H1 (cell line): Measurements from ENCODE around the gene KLF6. TPM values are rescaled to one million over a fixed set of nuclear protein-coding genes. Genes with fewer than 3 reads are reported as not detected.

Experiments used
- CTCF ChIA-PET: fragments of 300-600 bp; sonication (Branson Sonifier 250); formaldehyde crosslinking; loops from one replicate; lab custom pipeline; 2021; ENCODE audit not compliant: partially characterized antibody; lab: Charles Lee
- POLR2A ChIA-PET: fragments of 300-600 bp; sonication (Branson Sonifier 250); formaldehyde crosslinking; loops from one replicate; lab custom pipeline; 2021; ENCODE audit warnings: inconsistent platforms; ENCODE audit not compliant: partially characterized antibody; lab: Charles Lee
- DNase-seq, 2 experiments: peaks; one replicate each; pipeline versions ENCODE4 v3.0.0 to v3.0.0-alpha.2; 2010 to 2022; ENCODE audit warnings: low spot score in 2 of 2, low read depth in 1 of 2, mixed read lengths in 1 of 2
- FAIRE-seq: peaks from 2 replicates; lab custom pipeline; 2011; peaks lifted over from hg19 to GRCh38; lab: Jason Lieb, UNC
- H2AFZ ChIP-seq: 2 replicates; pipeline ENCODE4 v1.8.1; 2012; ENCODE audit warnings: low read length, inconsistent platforms
- H2AK5ac ChIP-seq: 2 replicates; pipeline ENCODE4 v1.6.1; 2013; ENCODE audit warnings: low read depth, low read length
- H2BK120ac ChIP-seq: replicated peaks from 2 replicates; pipeline ENCODE3; 2013; ENCODE audit warnings: low read depth, low read length, inconsistent platforms
- H2BK12ac ChIP-seq: 2 replicates; pipeline ENCODE4 v1.6.1; 2013; ENCODE audit warnings: low read depth, low read length
- H2BK15ac ChIP-seq: 2 replicates; pipeline ENCODE4 v1.6.1; 2013; ENCODE audit warnings: low read length
- H2BK20ac ChIP-seq: 2 replicates; pipeline ENCODE4 v1.6.1; 2013; ENCODE audit warnings: low read length
- H2BK5ac ChIP-seq: 2 replicates; pipeline ENCODE4 v1.6.1; 2013; ENCODE audit warnings: low read depth, low read length
- H3K14ac ChIP-seq: 2 replicates; pipeline ENCODE4 v1.6.1; 2013; ENCODE audit warnings: inconsistent platforms; ENCODE audit not compliant: insufficient read length
- H3K18ac ChIP-seq: 2 replicates; pipeline ENCODE4 v1.6.1; 2013; ENCODE audit warnings: low read length; ENCODE audit errors: extremely low read depth
- H3K23ac ChIP-seq: 2 replicates; pipeline ENCODE4 v1.6.1; 2013; ENCODE audit warnings: inconsistent platforms; ENCODE audit not compliant: insufficient read length
- H3K23me2 ChIP-seq: 2 replicates; pipeline ENCODE4 v1.6.1; 2013; ENCODE audit warnings: low read depth, low read length
- H3K27ac ChIP-seq: 2 replicates; pipeline ENCODE4 v1.6.1; 2011; ENCODE audit warnings: low read depth, low read length, inconsistent platforms
- H3K27me3 ChIP-seq, 4 experiments: replicated peaks in 1 of 4; 1 replicate in 1 of 4; 2 replicates in 3 of 4; pipeline versions ENCODE4 v1.6.1 to v1.8.1; 2011 to 2013; ENCODE audit warnings: low read length in 3 of 4, mild to moderate bottlenecking in 3 of 4, inconsistent platforms in 2 of 4, mixed read lengths in 2 of 4, moderate library complexity in 1 of 4; ENCODE audit not compliant: control insufficient read depth in 3 of 4, insufficient read depth in 3 of 4; ENCODE audit errors: extremely low read depth in 1 of 4
- H3K36me3 ChIP-seq, 4 experiments: 2 replicates each; pipeline versions ENCODE4 v1.6.1 to v1.8.1; 2011 to 2013; ENCODE audit warnings: mild to moderate bottlenecking in 4 of 4, low read length in 3 of 4, moderate library complexity in 2 of 4, control low read depth in 1 of 4, inconsistent platforms in 1 of 4; ENCODE audit not compliant: insufficient read depth in 4 of 4, control insufficient read depth in 2 of 4
- H3K4ac ChIP-seq: replicated peaks from 2 replicates; pipeline ENCODE3; 2013; ENCODE audit warnings: low read length, low read depth, mixed read lengths, inconsistent platforms; ENCODE audit not compliant: insufficient read length
- H3K4me1 ChIP-seq, 4 experiments: replicated peaks in 1 of 4; 1 replicate in 1 of 4; 2 replicates in 3 of 4; pipeline versions ENCODE4 v1.6.1 to v1.8.1; 2011 to 2013; ENCODE audit warnings: low read length in 3 of 4, inconsistent platforms in 2 of 4, mixed read lengths in 1 of 4; ENCODE audit not compliant: insufficient read depth in 4 of 4, control insufficient read depth in 3 of 4
- H3K4me2 ChIP-seq, 2 experiments: 2 replicates each; pipeline versions ENCODE4 v1.6.1 to v1.8.1; 2011 to 2013; ENCODE audit warnings: low read depth in 2 of 2, low read length in 2 of 2, control low read depth in 1 of 2, inconsistent platforms in 1 of 2, mild to moderate bottlenecking in 1 of 2; ENCODE audit not compliant: insufficient read depth in 1 of 2
- H3K4me3 ChIP-seq, 4 experiments: fragments of 200-600, 300-600 bp in 1 of 4; sonication (generic), shearing (Covaris generic), sonication (Bioruptor Twin) in 1 of 4; 2 replicates each; pipeline versions ENCODE4 v1.5.1 to v1.8.1; 2011 to 2016; ENCODE audit warnings: low read length in 4 of 4, low read depth in 3 of 4, control low read depth in 2 of 4, inconsistent platforms in 2 of 4, mild to moderate bottlenecking in 2 of 4, mixed read lengths in 1 of 4, moderate library complexity in 1 of 4; ENCODE audit not compliant: insufficient read depth in 2 of 4; ENCODE audit errors: extremely low read depth in 1 of 4
- H3K56ac ChIP-seq: replicated peaks from 2 replicates; pipeline ENCODE3; 2013; ENCODE audit warnings: low read depth, mild to moderate bottlenecking, mixed read lengths, low read length, inconsistent platforms; ENCODE audit not compliant: insufficient read length
- H3K79me1 ChIP-seq: 2 replicates; pipeline ENCODE4 v1.6.1; 2013; ENCODE audit warnings: low read depth, low read length, control low read depth
- H3K79me2 ChIP-seq, 2 experiments: 2 replicates each; pipeline versions ENCODE4 v1.6.1 to v1.8.1; 2012 to 2013; ENCODE audit warnings: low read length in 2 of 2, mild to moderate bottlenecking in 2 of 2, inconsistent platforms in 1 of 2; ENCODE audit not compliant: insufficient read depth in 2 of 2, control insufficient read depth in 1 of 2
- H3K9ac ChIP-seq, 4 experiments: replicated peaks in 1 of 4; 1 replicate in 1 of 4; 2 replicates in 3 of 4; pipeline versions ENCODE4 v1.6.1 to v1.8.1; 2011 to 2013; ENCODE audit warnings: low read depth in 3 of 4, low read length in 3 of 4, control low read depth in 2 of 4, mild to moderate bottlenecking in 2 of 4, moderate library complexity in 2 of 4, inconsistent platforms in 1 of 4; ENCODE audit errors: extremely low read depth in 1 of 4
- H3K9me3 ChIP-seq, 2 experiments: 2 replicates each; pipeline versions ENCODE4 v1.6.1 to v1.8.1; 2012 to 2013; ENCODE audit warnings: mild to moderate bottlenecking in 2 of 2, moderate library complexity in 2 of 2, control low read depth in 1 of 2, inconsistent platforms in 1 of 2, low read depth in 1 of 2, low read length in 1 of 2, mixed read lengths in 1 of 2; ENCODE audit not compliant: insufficient read depth in 2 of 2
- H4K20me1 ChIP-seq, 2 experiments: replicated peaks in 1 of 2; 2 replicates each; pipeline versions ENCODE3 to v1.8.1; 2011 to 2013; ENCODE audit warnings: inconsistent platforms in 2 of 2, low read length in 2 of 2, mild to moderate bottlenecking in 1 of 2; ENCODE audit not compliant: insufficient read depth in 2 of 2, control insufficient read depth in 1 of 2
- H4K5ac ChIP-seq: 2 replicates; pipeline ENCODE4 v1.6.1; 2013; ENCODE audit warnings: low read length, low read depth, mixed read lengths, inconsistent platforms; ENCODE audit not compliant: insufficient read length
- H4K8ac ChIP-seq: 2 replicates; pipeline ENCODE4 v1.8.0; 2013; ENCODE audit warnings: mild to moderate bottlenecking, moderate library complexity, low read length, inconsistent platforms; ENCODE audit not compliant: insufficient read depth; ENCODE audit errors: extremely low read depth
- H4K91ac ChIP-seq: replicated peaks from 2 replicates; pipeline ENCODE3; 2013; ENCODE audit warnings: low read length, mixed read lengths, inconsistent platforms; ENCODE audit not compliant: insufficient read length
- ATF3 ChIP-seq: IDR thresholded peaks from 2 replicates; pipeline ENCODE4 v1.6.1; 2011; ENCODE audit warnings: low read depth, mild to moderate bottlenecking, low read length; ENCODE audit not compliant: insufficient read depth
- BCL11A ChIP-seq, 2 experiments: IDR thresholded peaks; one replicate each; pipeline ENCODE4 v1.6.1; 2011; ENCODE audit warnings: low read depth in 2 of 2, low read length in 2 of 2, mild to moderate bottlenecking in 2 of 2
- BRCA1 ChIP-seq: IDR thresholded peaks from 2 replicates; pipeline ENCODE4 v1.6.1; 2012; ENCODE audit warnings: low read depth, low read length, improper control_type of control experiment
- MAFK ChIP-seq: IDR thresholded peaks from 2 replicates; pipeline ENCODE4 v1.6.1; 2012; ENCODE audit warnings: low read depth, mild to moderate bottlenecking, improper control_type of control experiment, low read length
- NRF1 ChIP-seq: IDR thresholded peaks from 2 replicates; pipeline ENCODE4 v1.6.1; 2011; ENCODE audit warnings: mild to moderate bottlenecking, low read depth, low read length, improper control_type of control experiment
- PHF8 ChIP-seq: fragments of 200-600 bp; sonication (generic); conservative IDR thresholded peaks from 2 replicates; pipeline ENCODE4 v1.7.1; 2012; ENCODE audit warnings: low read depth, mild to moderate bottlenecking, inconsistent platforms, low read length, moderate library complexity
- SIRT6 ChIP-seq: IDR thresholded peaks from one replicate; pipeline ENCODE4 v1.7.1; 2012; ENCODE audit warnings: low read length, inconsistent platforms
- SP4 ChIP-seq: IDR thresholded peaks from 2 replicates; pipeline ENCODE4 v1.6.1; 2012; ENCODE audit warnings: low read length, inconsistent platforms
- SRF ChIP-seq: IDR thresholded peaks from 2 replicates; pipeline ENCODE4 v1.6.1; 2011; ENCODE audit warnings: mild to moderate bottlenecking, low read depth, low read length, moderate library complexity
- TAF1 ChIP-seq: IDR thresholded peaks from 2 replicates; pipeline ENCODE4 v1.6.1; 2011; ENCODE audit warnings: mild to moderate bottlenecking, low read depth, low read length
- TAF7 ChIP-seq: optimal IDR thresholded peaks from 2 replicates; pipeline ENCODE3; 2011; ENCODE audit warnings: low read depth, mild to moderate bottlenecking, inconsistent platforms, low read length, moderate library complexity, borderline replicate concordance
- WGBS, 2 experiments: shearing (Covaris generic) in 1 of 2; methylation state at CpG; one replicate each; pipeline versions ENCODE4 v1.1.6 to v1.1.7; 2013 to 2015; ENCODE audit warnings: low lambda C conversion rate in 2 of 2, mixed read lengths in 2 of 2, inconsistent platforms in 1 of 2, low coverage in 1 of 2, missing lambda C conversion rate in 1 of 2; ENCODE audit not compliant: insufficient replicate concordance in 2 of 2, insufficient coverage in 1 of 2, insufficient read length in 1 of 2; ENCODE audit errors: extremely low coverage in 1 of 2, missing lambda C conversion rate in 1 of 2; 5-methylcytosine and 5-hydroxymethylcytosine counted together
- polyA plus RNA-seq, 7 experiments: library from polyadenylated mRNA; depleted of rRNA in 3 of 7; stranded (reverse) in 5 of 7; unstranded in 2 of 7; fragments of >200 nt in 5 of 7; fragments of 200-250 nt in 2 of 7; gene quantifications; 1 replicate in 5 of 7; 2 replicates in 1 of 7; 4 replicates in 1 of 7; pipeline versions ENCODE4 v1.2.1 to v1.2.3, GENCODE V29; 2011 to 2013; ENCODE audit warnings: missing spikeins in 2 of 7, mixed read lengths in 2 of 7
- total RNA-seq: library from RNA; stranded (reverse); fragmentation: NEBNext Ultra II Directional; extraction: Animal tissue kit (Norgen Biotek cat#: 25700); gene quantifications from 2 replicates; pipeline ENCODE4 v1.2.1, GENCODE V29; 2021
- TF ChIP-seq, protein P1 (sequence below): IDR thresholded peaks from 2 replicates; pipeline ENCODE4 v1.6.1; 2011; ENCODE audit warnings: low read length, improper control_type of control experiment
- TF ChIP-seq, protein P2 (sequence below): IDR thresholded peaks from 2 replicates; pipeline ENCODE4 v1.6.1; 2012; ENCODE audit warnings: inconsistent platforms

Gene KLF6
- total and polyA plus RNA-seq, 2 of the 8 experiments (the other 6 are each of a cell fraction or from before 2014, with no cell fraction given): 5.7 to 19.5 TPM

GRCh38 chr10:3800586-3800985, 15.6 kb upstream of the KLF6 start:
- H3K36me3 ChIP-seq: no peaks in the 10 kb centered on the region; a peak in 2 of 8 replicates
- H2AFZ ChIP-seq: no peak overlapping the region
- no peak overlapping the region for H3K4ac ChIP-seq
- H3K4me3 ChIP-seq: no peak overlapping the region
- no peaks in the 10 kb centered on the region for H3K9me3 ChIP-seq
- H3K4me1 ChIP-seq: peaks cover 0 to 2% (median 2%) of the 10 kb centered on the region in 4 experiments; a peak in 1 of 7 replicates
- H3K4me2 ChIP-seq: no peak overlapping the region
- no peak overlapping the region for H3K18ac ChIP-seq
- no peaks in the 10 kb centered on the region for H3K79me1 ChIP-seq
- WGBS, 2 experiments: 91% methylated on average over 5 of the region's 5 CpGs; no CpG with 5 or more reads in 1 of the 2 experiments
- H3K23ac ChIP-seq: no peak overlapping the region
- H3K27ac ChIP-seq: no peak overlapping the region
- H3K9ac ChIP-seq: no peak overlapping the region
- no peak overlapping the region for H4K5ac ChIP-seq
- H2BK15ac ChIP-seq: no peak overlapping the region
- H4K91ac ChIP-seq: no peak overlapping the region
- H3K27me3 ChIP-seq: no peaks in the 10 kb centered on the region
- ChIA-PET POLR2A (interaction anchor here (2.5 kb wide), 1 partner anchor 15 kb away, joined by 9 read pairs; the partner anchor contains the start of gene KLF6), CTCF (no interaction called here)
- no peak for DNase-seq
- H2BK20ac ChIP-seq: no peak overlapping the region
- no peak for FAIRE-seq
- H4K20me1 ChIP-seq: no peaks in the 10 kb centered on the region
- no peak overlapping the region for H2BK12ac ChIP-seq
- H3K56ac ChIP-seq: no peak overlapping the region
- peaks cover 6% of the 10 kb centered on the region; the same call in 1 of the 2 replicates for H3K23me2 ChIP-seq
- H2AK5ac ChIP-seq: no peak overlapping the region
- H3K14ac ChIP-seq: no peak overlapping the region
- no peak overlapping the region for H2BK5ac ChIP-seq
- H4K8ac ChIP-seq: no peak overlapping the region
- H2BK120ac ChIP-seq: no peak overlapping the region
- no peaks in the 10 kb centered on the region for H3K79me2 ChIP-seq
- no peak for TF ChIP-seq SP4
- TF ChIP-seq, protein P1, sequence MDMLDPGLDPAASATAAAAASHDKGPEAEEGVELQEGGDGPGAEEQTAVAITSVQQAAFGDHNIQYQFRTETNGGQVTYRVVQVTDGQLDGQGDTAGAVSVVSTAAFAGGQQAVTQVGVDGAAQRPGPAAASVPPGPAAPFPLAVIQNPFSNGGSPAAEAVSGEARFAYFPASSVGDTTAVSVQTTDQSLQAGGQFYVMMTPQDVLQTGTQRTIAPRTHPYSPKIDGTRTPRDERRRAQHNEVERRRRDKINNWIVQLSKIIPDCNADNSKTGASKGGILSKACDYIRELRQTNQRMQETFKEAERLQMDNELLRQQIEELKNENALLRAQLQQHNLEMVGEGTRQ: no peak
- no peak for TF ChIP-seq PHF8
- TF ChIP-seq ATF3: no peak
- TF ChIP-seq, protein P2, sequence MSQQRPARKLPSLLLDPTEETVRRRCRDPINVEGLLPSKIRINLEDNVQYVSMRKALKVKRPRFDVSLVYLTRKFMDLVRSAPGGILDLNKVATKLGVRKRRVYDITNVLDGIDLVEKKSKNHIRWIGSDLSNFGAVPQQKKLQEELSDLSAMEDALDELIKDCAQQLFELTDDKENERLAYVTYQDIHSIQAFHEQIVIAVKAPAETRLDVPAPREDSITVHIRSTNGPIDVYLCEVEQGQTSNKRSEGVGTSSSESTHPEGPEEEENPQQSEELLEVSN: no peak
- no peak for TF ChIP-seq NRF1
- TF ChIP-seq SIRT6: no peak
- TF ChIP-seq BRCA1: no peak
- TF ChIP-seq TAF1: no peak
- TF ChIP-seq MAFK: no peak
- no peak for TF ChIP-seq SRF
- TF ChIP-seq TAF7: no peak
- TF ChIP-seq BCL11A (IDR thresholded peaks at IDR 0.05; ENCODE audit: low read depth in 2 of 2, low read length in 2 of 2): no peak
